HTR-8/SVneo (cell line): ENCODE data around the gene RRAGD.
"Not testable (repeated sequence)": the region's sequence is repeated elsewhere in the genome, so short reads cannot be mapped to it uniquely, and the experiment has no call there.

Experiments
- DNase-seq: peaks from one replicate; pipeline ENCODE4 v3.0.0; 2011; ENCODE audit warnings: low spot score, mixed read lengths; ENCODE audit not compliant: insufficient read length
- FAIRE-seq: peaks from 2 replicates; lab custom pipeline; 2011; peaks lifted over from hg19 to GRCh38; lab: Jason Lieb, UNC

RRAGD gene

DNA sequence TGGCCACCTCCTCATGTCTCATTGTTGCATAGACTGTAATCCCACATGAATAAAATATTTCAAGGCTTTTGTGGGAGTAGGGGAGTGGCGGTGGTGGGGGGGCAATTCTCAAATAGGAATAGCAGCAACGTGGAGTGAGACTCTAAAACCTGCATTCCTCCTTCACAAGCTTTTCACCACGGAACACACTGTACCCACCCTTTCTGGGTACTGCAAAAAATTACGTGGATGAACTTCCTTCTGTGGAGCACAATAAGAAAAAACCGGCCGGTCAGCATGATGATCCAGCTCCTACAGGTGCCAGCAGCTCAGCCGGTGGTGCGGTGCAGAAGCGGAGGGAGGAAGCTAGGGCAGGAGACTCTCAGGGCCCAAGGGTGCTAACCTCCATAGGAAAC is 930 bp upstream of the RRAGD start:
- DNase-seq: no peak

DNA sequence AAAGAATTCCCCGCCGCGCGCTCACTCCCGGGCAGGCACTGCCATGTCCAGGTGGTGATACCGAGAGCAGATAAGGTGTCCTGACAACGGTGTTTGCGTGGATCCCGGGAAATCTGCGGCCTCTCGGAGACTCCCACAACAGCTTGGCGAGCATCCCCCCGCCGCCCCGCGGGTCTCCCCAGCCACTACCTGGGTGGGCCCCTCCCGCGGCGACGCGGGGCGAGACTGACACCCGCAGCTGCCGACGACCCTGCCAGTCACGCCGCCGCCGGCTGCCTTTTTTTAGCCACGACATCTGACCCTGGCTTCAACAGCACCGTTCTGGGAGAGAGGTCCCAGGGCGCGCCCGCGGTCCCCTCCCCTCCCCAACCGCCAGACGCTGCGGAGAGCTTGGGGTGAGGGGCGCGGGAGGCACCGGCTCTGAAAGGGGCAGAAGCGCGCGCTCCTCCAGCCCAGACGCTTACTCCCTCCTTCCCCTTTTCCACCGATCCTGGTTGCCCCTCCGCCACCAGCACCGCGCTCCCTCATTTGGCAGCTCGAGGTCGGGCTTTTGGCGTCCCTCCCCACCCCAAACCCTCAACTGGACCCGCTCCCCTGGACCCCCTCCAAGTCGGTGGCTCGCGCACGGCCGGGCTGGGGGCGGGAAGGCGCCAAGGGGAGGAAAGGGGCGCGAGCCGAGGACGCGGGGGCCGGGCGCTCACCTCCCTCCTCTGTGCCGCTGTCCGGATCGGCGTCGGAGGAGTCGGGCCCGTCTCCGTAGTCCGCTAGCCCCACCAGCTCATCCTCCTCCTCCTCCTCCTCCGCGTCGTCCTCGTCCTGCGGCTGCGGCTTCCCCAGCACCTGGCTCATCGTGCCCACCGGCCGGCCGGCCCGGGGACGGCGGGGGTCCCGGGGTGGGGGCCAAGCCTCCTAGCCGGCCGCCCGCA is 665 bp downstream of the RRAGD start:
- DNase-seq (no peak), FAIRE-seq (no peak)

More for the DNA sequence above, 930 bp upstream of the RRAGD start:
- FAIRE-seq: no peak

DNA sequence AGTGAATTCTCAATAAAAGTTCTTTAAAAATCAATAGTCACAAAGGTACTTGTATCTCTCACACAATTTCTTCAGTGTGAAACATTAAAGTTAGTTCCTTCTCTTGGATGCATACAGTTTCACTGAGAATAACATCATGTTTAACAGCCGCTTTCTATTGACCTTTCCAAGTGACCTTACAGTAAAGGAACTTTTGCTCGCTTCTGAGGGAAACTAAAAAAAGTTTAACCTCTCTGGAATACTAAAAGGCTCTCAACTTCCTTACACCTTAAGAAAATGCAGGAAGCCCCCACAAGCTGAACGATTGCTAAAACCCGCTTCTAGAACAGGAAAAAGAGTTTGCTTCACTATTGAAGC is 1.3 kb downstream of the RRAGD start:
- FAIRE-seq: no peak
- DNase-seq: no peak

DNA sequence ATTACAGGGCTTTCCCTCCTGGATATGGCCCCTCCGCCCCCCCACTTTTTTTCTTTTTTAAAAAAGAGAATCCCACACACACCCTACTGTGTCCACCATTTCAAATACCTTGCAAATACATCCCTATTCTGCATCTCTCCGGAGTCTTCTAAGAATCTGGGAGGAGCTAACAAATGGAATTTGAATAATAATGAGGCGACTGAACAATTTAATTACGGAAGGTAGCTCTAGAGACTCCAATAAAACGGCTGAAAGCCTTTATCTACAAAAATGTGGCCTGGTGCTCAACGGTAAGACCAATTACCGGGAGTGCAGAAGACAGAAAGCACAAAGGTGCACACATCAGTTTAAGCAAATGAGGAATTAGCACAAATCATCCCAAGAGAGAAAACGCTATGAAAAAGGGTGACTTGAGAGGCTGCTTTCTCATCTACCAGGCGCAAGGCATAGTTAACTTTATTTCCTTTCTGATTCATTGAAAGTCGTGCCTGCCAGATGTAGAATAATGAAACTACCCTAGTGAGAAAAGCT is 1.8 kb downstream of the RRAGD start:
- FAIRE-seq: no peak
- DNase-seq: no peak

DNA sequence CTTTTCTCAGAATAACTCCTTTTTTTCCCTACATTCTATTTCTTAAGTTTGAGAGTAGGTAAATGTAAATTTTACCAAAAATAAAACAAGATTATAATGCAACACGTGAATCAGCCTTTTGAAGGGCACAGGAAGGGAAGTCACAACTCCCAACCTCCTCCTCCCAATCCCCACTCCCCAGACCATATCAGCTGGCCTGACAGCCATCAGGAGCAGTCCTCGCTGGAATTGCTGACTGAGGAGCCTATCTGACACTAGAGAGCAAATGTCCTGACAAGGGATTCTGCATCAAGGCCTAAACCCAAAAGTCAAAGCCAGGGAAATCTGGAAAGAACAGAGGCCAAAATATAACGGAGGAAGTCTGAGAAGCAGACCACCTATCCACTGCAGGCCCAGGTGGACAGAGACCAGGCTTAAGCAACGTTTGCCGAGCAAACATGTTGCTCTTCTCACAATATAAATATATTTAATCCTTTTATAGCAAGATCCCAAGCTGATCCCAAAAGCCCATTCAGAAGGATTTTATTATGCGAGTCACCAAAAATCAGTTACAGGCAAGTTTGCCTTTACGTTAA is 2.5 kb downstream of the RRAGD start:
- DNase-seq (no peak), FAIRE-seq (no peak)

DNA sequence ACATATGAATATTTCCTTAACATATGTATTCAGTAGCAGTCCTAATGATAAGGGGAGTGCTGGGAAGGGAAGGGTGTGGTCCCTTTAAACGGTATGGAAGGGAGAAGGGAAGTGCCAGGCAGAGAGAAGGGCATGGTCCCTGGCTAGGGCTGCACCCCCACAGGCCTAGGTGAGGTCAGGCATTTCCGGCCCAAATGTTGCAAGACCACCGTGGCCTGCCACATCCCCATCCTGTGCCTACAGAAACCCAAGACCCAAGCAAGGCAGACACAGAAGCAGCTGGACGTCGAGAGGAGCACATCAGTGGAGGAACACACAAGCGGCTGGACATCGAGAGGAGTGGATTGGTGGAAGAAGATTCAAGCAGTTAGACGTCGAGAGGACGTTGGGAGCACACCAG is 5.9 kb downstream of the RRAGD start:
- DNase-seq (no peak), FAIRE-seq (no peak)

DNA sequence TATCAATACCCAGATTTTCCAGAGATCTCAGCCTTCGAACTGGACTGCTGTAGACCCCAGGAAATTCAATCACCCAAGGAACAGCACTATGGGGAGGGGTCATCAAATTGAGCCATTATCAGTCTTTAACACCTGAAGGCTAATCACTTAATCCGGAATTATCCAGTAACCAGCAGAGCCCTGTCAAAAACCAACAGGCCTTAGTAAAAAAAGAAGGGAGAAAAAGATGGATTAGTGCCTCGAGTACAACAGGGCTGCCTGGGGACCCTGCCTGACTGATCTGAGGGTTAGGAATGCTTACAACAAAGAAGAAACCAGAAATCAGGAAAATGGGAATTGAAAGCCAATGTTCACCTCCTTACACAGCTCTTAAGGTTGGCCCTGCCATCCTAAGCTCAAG is 7.6 kb downstream of the RRAGD start:
- DNase-seq (no peak), FAIRE-seq (no peak)

DNA sequence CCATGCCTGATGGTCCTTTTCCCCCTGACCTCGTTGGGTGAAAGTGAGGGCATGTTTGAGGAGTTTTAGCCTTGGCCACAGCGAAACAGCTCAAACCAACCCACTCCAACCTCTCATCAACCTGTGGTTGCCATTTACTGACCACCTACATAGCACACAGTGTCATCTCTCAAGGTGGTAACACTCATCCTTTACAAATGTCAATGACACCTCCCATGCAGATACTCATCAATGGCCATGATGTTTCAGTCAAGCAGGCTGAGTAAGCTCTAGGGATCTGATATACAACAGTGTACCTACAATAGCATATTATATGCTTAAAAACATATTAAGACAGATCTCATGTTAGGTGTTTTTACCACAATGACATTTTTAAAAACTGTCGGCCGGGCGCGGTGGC is 9.3 kb downstream of the RRAGD start:
- no peak for DNase-seq
- FAIRE-seq: peak; percentile 66

DNA sequence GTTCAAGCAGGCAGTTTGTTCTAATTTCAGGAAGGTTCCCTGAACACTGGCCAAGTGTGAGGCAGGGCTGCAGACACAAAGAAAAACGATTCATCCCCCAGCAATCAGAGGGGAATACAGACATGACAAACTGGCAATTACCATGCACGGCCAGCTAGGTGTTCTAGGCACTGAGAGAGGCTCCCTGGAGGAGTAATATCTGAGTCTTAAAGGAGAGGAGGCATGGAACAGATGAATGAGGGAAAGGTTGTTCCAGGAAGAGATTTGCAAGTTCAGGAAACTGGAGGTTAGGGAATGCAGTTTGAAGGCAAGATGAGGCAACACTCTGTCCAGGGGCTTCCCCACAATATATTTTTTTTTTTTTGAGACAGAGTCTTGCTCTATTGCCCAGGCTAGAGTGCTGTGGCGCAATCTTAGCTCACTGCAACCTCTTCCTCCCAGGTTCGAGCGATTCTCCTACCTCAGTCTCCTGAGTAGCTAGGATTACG is 11.1 kb downstream of the RRAGD start:
- DNase-seq (no peak), FAIRE-seq (no peak)

DNA sequence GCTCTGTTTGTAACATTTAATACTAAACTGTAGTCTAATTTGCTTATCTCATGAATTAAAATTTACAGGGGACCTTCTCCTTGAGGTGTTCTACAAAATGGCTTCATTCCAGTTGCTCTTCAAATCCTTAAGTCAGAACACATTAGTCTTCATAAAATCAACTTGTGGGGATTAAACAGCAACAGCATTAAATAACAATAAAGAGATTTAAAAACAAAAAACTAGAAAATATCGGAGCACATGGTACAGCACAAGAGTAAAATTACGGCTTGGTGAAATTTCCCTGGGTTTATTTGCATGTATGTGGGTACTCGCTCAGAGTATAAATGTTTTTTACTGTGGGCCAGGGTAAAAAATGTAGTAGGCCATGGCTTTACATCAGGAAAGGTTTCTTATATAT is 12.0 kb downstream of the RRAGD start:
- DNase-seq (no peak), FAIRE-seq (no peak)

DNA sequence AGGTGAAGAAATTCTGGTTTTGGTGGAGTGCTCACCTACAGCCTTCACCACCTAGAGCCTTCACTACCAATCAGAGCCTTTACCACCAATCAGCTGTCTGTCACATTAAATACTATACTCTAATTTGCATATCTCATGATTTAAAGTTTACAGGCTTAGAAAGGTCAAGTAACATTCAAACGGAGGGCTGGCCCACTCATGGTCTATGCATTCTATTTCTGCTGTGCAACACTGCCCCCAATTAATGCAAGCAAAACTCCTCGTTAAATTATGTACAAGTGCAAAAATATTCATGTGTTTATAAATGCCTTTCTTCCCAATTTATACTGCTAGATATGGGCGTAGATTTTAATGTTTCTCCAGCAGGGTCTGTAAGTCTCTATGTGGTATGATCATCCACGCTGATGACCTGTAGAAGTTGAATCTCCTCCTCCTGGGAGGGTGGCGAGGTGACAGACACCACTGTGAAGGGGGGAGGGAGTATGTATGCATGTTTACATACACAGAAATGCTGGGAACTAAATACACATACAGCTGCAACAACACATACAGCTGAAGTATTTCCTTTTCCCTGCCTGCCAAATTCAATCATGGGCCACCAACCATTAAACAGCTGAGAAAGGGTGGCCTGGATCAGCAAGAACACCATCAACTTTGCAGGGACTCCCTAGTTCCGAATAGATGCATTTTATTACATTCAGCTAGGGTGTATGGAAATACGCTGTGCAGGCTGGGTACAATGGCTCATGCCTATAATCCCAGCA is 13.1 kb downstream of the RRAGD start:
- FAIRE-seq (no peak), DNase-seq (no peak)

DNA sequence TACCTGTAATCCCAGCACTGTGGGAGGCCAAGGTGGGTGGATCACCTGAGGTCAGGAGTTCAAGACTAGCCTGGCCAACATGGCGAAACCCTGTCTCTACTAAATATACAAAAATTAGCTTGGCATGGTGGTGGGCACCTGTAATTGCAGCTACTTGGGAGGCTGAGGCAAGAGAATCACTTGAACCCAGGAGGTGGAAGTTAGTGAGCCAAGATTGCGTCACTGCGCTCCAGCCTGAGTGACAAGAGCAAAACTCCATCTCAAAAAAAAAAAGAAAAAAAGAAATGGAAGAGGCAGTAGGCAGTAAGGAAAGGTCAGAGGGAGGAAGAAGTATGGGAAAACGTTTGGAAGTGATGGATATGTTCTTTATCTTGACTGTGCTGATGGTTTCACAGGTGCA is 14.2 kb downstream of the RRAGD start:
- DNase-seq, FAIRE-seq: not testable (repeated sequence)

DNA sequence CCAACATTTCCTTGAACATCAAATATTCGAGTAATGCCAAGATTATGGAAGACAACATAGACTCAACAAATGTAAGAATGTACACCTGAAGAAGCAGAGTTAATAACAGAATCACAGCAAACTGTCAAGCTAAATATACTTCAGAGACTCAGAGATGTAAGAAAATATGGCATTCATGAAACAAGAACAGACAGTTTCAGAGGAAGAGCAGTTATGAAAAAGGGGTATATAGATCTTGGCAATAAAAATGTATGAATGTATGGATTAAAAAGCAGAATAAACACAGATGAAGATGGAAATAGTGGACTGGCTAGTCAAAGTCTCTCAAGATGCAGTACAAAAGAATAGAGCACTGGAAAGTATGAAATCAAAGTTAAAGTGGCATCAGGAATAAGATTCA is 18.4 kb downstream of the RRAGD start:
- no peak for DNase-seq
- no peak for FAIRE-seq

DNA sequence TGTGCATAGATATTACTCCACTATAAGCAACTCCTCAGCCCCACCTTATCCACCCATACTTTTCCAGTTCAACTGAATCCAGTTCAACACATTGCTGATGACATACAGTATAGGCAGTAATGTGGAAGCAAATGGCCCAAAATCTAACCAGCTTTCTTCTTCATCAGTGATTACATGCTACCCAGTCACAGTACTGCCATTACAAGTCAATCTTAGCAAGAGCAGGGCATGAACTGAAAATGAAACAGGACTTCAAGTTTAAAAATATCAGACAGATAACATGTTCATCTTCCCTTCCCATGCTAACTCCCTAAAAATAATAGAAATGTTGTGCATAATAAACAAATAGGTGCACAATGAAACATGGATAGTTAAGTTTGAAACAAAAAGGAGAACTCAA is 19.2 kb downstream of the RRAGD start:
- no peak for FAIRE-seq
- no peak for DNase-seq

DNA sequence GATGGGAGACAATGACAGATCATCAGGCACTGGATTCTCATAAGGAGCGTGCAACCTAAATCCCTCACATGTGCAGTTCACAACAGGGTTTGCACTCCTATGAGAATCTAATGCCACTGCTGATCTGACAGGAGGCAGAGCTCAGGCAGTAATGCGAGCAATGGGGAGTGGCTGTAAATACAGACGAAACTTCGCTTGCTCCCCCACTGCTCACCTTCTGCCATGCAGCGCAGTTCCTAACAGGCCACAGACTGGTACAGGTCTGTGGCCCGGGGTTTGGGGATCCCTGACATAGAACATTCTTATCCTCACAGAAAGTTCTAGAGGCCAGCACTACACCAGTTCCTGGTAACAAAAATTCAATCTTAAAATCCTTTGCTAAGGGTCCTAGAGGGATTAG is 23.2 kb downstream of the RRAGD start:
- DNase-seq: no peak
- FAIRE-seq: no peak

DNA sequence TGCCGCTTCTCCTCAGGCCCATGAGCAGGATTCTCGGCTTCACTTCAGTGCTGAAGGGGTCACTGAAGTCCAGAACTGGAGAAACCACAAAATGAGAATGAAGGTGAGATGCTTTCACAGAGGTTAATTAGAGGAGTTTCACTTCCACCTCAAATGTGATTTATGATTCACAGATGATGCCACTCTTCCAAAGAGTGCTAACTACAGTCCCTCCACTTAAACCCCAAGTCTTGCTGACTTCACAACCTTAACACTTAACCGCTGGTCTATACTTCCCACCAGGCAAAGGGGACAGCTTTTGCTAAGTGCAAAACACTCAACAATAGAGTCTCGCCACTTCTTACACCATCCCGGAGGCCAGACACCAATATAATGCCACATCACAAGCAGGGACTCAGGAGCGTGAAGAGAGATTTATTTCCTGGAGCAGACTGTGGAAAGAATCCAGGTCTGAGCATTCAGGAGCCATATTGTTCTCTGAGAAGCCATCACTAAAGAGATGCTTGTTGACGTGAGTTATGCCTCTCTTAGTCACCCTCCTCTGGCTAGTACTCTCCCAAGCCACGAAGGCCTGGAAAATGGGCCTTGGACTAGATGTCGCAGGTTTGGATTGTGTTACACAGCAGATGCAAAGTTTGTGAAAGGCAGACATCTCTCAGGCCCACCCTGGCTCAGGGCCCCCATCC is 24.4 kb downstream of the RRAGD start:
- DNase-seq (no peak), FAIRE-seq (no peak)

DNA sequence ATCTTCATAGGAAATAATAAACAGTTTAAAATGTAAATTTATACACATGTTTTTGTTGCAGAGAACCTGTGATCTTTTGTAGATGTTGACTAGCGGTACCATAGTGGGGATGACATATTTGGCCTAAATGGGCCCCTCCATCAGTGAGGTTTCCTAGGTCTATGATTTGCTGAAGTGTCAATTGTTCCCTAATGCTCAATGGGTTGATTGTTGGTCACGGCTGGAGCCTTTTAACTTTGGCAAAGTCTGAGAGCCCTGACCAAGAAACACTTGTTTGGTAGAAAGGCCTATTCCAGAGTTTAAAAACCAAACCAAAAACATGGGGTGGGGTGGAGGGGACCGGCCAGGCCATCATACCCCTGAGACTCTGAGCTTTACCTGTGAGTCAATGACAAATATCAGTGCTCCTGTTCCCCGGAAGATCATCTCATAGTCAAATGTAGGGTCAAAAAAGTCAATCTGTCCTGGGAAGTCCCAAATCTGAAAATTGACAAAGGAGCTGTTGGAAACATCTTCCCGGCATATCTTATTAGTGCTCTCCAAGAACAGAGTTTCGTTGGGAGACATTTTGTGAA is 25.1 kb downstream of the RRAGD start:
- FAIRE-seq (no peak), DNase-seq (no peak)

DNA sequence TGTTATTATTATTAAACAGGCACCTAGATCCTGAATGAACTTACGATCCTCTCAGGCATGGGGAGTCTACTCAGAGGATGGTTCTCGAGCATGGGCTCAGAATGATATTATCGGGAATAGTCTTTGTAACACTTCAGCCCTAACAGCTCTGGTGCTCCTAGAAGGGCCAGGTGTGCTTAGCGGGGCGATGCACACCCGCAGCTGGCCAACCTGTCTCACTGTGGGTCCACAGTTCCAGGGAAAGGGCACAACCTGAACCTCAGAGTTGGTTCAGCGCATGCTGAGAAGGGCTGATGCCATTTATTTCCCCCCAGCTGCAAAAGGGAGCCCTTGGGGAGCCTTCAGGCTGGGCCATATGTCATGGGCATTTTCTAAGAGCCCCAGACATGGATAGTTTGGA is 26.2 kb downstream of the RRAGD start:
- FAIRE-seq (no peak), DNase-seq (no peak)

DNA sequence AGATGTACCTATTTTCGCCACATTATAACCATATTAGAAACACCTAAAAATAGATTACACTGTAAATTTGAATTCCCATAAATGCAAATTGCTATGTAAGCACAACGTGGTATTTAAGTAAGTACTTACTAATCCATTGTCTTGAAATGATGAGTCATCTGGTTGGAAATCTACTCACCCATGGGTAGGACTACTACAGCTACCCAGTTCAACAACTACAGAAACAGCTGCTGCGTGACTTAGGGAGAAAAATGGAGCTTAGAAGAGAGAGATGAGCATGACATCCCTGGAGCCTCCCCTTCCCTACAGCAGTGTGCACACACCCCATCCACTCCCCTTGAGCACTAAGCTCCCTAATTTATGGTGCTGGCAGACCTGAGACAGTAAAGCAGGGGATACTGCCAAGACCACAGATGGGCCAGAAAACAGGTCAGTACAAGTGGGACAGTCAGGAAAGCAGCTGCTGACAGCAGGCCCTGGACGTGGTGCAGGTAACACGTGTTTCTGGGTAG is 26.9 kb downstream of the RRAGD start:
- FAIRE-seq: no peak
- DNase-seq: no peak

DNA sequence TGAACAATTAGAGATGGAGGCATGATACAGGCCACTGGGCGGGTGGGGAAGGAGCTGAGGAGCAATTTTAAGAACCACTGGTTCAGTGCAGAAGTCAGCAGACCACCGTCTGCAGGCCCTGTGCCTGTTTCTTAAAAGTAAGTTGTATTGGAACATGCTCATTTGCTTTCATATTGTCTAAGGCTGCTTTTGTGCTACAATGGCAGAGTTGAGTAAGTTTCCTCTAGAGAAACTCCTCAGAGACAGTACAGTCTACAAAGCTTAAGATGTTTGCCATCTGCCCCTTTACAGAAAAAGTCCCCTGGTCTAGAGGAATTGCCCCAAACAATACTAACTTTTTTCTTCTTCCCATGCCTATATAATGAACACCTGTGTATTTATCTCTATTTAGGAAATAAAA is 31.0 kb downstream of the RRAGD start:
- no peak for DNase-seq
- FAIRE-seq: no peak
